Mucosa of descending colon (tissue), 3 donors: ENCODE results near the gene GPI. TPM values are rescaled to one million over a fixed set of nuclear protein-coding genes. Genes with fewer than 3 reads are reported as not detected.

Experiments
- ATAC-seq: fragments of 200-7000 bp; cut with Tn5 transposase; one replicate; pipeline ENCODE4 v1.9.1; 2020; ENCODE audit warnings: mild to moderate bottlenecking, moderate library complexity
- DNase-seq, 3 donors: peaks; one replicate each; pipeline ENCODE4 v3.0.0-alpha.2; 2020
- H3K36me3 ChIP-seq: fragments of 200-600 bp; one replicate; pipeline ENCODE4 v1.8.0; 2021; ENCODE audit warnings: low read depth, mild to moderate bottlenecking
- H3K4me1 ChIP-seq: fragments of 200-600 bp; one replicate; pipeline ENCODE4 v1.8.0; 2021; ENCODE audit warnings: low read depth, mild to moderate bottlenecking
- H3K4me3 ChIP-seq: fragments of 200-600 bp; one replicate; pipeline ENCODE4 v1.8.0; 2021; ENCODE audit warnings: mild to moderate bottlenecking
- H3K9me3 ChIP-seq: fragments of 200-600 bp; one replicate; pipeline ENCODE4 v1.8.0; 2021; ENCODE audit warnings: mild to moderate bottlenecking
- intact Hi-C, 2 donors: fragments of 100-400 bp; cut with DNase I in 1 of 2; cut with micrococcal nuclease in 1 of 2; formaldehyde crosslinking; loops; one replicate each; pipeline versions ENCODE4 v1.11.0 to v1.11.1; 2022; cut with DNase I, micrococcal nuclease
- total RNA-seq, 3 donors: library from RNA; stranded (reverse); fragmentation: NEBNext Ultra II Directional in 2 of 3; extraction: Animal tissue kit (Norgen Biotek cat#: 25700) in 2 of 3; gene quantifications; one replicate each; pipeline versions ENCODE4 v1.2.1 to v1.2.4, GENCODE V29; 2021 to 2023
- TF ChIP-seq, protein P1 (sequence below): fragments of 200-600 bp; IDR thresholded peaks from one replicate; pipeline ENCODE4 v1.8.0; 2022; ENCODE audit warnings: antibody characterized with exemption, mild to moderate bottlenecking
- donor health status: DM: no; HTN: no; CAD: no; lungs with moderate emphysema.
- donor health status: DM: no; HTN: no; CAD: no.
- donor health status: DM: no; HTN: yes; CAD: no.

The GPI gene
- total RNA-seq, 3 donors from 2014 or later: 247 to 344 (median 296) TPM

DNA sequence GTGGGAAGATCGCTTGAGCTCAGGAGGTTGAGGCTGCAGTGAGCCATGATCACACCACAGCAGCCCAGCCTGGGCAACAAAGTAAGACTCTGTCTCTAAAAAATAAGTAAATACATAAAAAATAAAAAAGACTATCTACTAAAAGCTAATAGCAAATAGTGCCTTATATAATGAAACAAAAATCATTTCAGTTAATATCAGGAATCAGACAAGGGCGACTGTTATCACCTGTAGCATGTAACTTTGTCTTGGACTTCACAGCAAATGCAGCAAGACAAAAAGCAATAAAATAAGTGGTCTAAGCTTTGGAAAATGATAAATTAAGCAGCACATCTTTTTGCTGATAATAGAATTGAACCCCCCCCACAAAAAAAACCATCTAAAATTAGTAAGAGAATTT lies 21.2 kb upstream of the GPI start:
- Histone ChIP-seq H3K4me1 (no peaks in the 10 kb centered on the region), H3K9me3 (no peaks in the 10 kb centered on the region), H3K36me3 (peaks cover 22% of the 10 kb centered on the region), H3K4me3 (no peak overlapping the region)
- TF ChIP-seq, protein P1, sequence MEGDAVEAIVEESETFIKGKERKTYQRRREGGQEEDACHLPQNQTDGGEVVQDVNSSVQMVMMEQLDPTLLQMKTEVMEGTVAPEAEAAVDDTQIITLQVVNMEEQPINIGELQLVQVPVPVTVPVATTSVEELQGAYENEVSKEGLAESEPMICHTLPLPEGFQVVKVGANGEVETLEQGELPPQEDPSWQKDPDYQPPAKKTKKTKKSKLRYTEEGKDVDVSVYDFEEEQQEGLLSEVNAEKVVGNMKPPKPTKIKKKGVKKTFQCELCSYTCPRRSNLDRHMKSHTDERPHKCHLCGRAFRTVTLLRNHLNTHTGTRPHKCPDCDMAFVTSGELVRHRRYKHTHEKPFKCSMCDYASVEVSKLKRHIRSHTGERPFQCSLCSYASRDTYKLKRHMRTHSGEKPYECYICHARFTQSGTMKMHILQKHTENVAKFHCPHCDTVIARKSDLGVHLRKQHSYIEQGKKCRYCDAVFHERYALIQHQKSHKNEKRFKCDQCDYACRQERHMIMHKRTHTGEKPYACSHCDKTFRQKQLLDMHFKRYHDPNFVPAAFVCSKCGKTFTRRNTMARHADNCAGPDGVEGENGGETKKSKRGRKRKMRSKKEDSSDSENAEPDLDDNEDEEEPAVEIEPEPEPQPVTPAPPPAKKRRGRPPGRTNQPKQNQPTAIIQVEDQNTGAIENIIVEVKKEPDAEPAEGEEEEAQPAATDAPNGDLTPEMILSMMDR: no peak
- ATAC-seq (no peak), DNase-seq (no peak)
- intact Hi-C loops: no loop called here

DNA sequence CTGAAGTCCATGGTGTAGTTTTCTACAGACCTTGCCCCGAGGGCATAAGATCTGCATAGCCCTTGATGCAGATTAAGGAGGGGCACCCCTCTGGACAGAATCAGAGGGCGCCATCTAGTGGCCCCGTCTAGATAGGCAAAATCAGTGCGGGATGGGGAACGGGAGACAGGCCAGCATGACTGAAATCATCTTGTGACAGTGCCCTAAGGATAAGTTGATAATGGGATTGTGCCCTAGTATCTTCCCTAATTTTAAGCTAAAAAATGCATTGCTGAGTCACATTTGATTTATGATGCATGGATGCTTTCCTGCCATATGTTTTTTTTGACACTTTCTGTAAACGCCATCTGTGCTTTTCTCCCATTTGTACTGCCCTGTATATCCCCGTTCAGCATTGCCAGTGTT lies 19.0 kb upstream of the GPI start:
- Histone ChIP-seq H3K9me3 (no peaks in the 10 kb centered on the region), H3K36me3 (peaks cover 13% of the 10 kb centered on the region), H3K4me3 (no peak overlapping the region), H3K4me1 (no peaks in the 10 kb centered on the region)
- ATAC-seq: peak; percentile 94
- intact Hi-C loops: no loop called here
- TF ChIP-seq, protein P1: peak; percentile 59
- DNase-seq: peak in 2 of 3 donors; percentile 83 to 85

- ATAC-seq: no peak
- intact Hi-C loops: no loop called here
These were observed 17.3 kb upstream of the GPI start for GRCh38 chr19:34347561-34348165.

DNA sequence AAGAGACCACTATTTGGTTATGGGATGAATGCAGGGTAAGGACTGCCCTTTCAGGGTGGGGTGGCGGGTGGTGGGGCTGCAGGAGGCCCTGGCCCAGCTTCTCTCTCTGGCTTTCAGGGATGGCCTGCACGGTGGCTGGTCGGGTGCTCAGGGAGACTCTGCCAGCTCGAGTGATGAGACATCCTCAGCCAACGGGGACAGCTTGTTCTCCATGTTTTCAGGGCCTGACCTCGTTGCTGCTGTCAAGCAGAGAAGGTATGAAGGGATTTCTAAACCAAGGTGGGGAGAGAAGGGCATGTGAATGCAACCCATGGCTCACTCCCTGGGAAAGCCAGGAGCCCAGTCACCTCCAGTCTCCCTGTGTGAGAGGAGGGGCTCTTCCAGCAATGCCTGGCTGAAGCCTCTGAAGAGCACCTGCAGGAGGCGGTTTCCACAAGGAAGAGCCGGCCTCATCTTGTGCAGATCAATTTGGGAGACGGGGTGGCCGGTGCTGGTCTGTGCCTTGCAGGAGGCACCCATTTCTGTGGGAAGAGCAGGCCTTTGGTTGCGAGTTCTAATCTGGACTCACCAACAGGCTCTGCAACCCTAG lies 16.0 kb upstream of the GPI start:
- Histone ChIP-seq H3K9me3 (no peaks in the 10 kb centered on the region), H3K36me3 (no peaks in the 10 kb centered on the region), H3K4me3 (no peak overlapping the region), H3K4me1 (no peaks in the 10 kb centered on the region)
- intact Hi-C loops: no loop called here
- TF ChIP-seq, protein P1: no peak
- ATAC-seq (no peak), DNase-seq (no peak)

More at GRCh38 chr19:34347561-34348165, 17.3 kb upstream of the GPI start:
- H3K36me3 ChIP-seq: no peaks in the 10 kb centered on the region
- H3K4me3 ChIP-seq: no peak overlapping the region
- TF ChIP-seq, protein P1: no peak
- no peaks in the 10 kb centered on the region for H3K4me1 ChIP-seq
- H3K9me3 ChIP-seq: no peaks in the 10 kb centered on the region
- no peak for DNase-seq

DNA sequence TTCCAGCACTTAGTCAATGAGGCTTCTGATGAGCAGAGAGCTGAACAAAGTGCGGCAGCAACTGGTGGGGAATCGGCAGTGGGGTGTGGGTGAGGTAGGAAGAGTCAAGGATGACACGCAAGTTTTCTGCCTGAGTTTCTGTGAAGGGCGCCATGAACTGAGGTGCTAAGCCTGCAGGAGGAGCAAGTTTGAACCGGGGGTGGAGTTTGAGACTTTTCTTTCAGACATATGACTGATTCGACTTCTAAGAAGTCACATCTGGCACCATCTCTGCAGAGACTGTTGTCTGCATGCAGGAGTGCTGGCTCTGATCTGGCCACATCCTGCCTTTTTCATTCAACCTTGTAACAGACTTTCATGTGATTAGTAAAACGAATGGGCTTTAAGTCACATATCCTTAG lies 14.8 kb upstream of the GPI start:
- intact Hi-C loops: no loop called here
- Histone ChIP-seq H3K9me3 (no peaks in the 10 kb centered on the region), H3K36me3 (no peaks in the 10 kb centered on the region), H3K4me1 (no peaks in the 10 kb centered on the region), H3K4me3 (no peak overlapping the region)
- ATAC-seq (peak; percentile 62), DNase-seq (peak in 1 of 3 donors; percentile 33)
- TF ChIP-seq, protein P1: no peak
